ENCODE results near the gene HEMK1.

GRCh38 chr3:50600141-50600753, 30.9 kb downstream of the HEMK1 start:
- TF ChIP-seq RAD21 (IDR thresholded peaks at IDR 0.05) (no peak), YY1 (IDR thresholded peaks at IDR 0.05) (peak; percentile 7), TAF1 (conservative IDR thresholded peaks at IDR 0.05) (no peak), REST (IDR thresholded peaks at IDR 0.05) (no peak), ZBTB33 (IDR thresholded peaks at IDR 0.05) (no peak), SP1 (IDR thresholded peaks at IDR 0.05) (peak; percentile 5), RXRA (IDR thresholded peaks at IDR 0.05) (peak in 1 of 2 donors; percentile 38), MAX (IDR thresholded peaks at IDR 0.05) (peak; percentile 28), GABPA (IDR thresholded peaks at IDR 0.05 in 1 of 2, conservative IDR thresholded peaks at IDR 0.05 in 1 of 2) (no peak), NR2F2 (IDR thresholded peaks at IDR 0.05) (no peak)
- TF ChIP-seq, protein P1, sequence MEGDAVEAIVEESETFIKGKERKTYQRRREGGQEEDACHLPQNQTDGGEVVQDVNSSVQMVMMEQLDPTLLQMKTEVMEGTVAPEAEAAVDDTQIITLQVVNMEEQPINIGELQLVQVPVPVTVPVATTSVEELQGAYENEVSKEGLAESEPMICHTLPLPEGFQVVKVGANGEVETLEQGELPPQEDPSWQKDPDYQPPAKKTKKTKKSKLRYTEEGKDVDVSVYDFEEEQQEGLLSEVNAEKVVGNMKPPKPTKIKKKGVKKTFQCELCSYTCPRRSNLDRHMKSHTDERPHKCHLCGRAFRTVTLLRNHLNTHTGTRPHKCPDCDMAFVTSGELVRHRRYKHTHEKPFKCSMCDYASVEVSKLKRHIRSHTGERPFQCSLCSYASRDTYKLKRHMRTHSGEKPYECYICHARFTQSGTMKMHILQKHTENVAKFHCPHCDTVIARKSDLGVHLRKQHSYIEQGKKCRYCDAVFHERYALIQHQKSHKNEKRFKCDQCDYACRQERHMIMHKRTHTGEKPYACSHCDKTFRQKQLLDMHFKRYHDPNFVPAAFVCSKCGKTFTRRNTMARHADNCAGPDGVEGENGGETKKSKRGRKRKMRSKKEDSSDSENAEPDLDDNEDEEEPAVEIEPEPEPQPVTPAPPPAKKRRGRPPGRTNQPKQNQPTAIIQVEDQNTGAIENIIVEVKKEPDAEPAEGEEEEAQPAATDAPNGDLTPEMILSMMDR (IDR thresholded peaks at IDR 0.05; ENCODE audit: low read depth, low read length, missing input control): no peak

All from liver (tissue), 3 donors.